GM19455 (cell line): ENCODE measurements around the gene E2F1.
"Not testable (repeated sequence)": the region's sequence is repeated elsewhere in the genome, so short reads cannot be mapped to it uniquely, and the experiment has no call there.

Experiments
- ATAC-seq: cut with Tn5 transposase; IDR thresholded peaks from one replicate; pipeline ENCODE4 v1.9.1; 2021; ENCODE audit not compliant: unreplicated experiment

E2F1 gene

DNA sequence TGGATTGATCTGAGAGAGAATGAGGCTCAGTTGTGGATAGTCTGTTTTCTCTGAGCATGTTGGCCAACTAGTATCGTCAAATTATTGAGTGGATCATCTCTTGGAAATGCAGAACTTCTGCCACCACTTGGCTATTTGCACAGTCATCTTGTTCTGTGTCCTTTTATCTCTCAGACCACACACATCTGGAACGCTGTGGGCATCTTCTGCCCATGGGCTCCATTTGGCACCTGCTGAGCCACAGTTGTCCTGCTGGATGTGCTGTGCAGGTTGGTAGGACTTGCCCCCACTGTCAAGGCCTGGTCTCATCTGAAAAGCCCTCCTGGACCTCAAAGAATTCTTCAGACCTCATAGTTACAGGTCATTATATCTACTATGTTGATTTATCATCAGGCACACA lies 40.8 kb downstream of the E2F1 start:
- ATAC-seq = no peak

DNA sequence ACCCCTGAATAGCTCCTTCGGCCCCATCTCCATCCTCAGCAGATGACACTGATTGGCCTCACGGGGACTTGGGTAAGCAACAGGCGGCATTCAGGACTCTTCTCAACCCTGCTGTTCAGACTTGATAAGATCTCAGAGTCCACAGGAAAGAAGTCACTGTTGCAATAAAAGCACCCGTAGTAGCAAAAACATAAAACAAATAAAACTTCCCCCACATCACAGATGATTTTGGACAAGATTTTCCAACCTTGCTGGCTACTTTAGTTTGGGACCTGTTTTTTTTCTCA lies 41.2 kb downstream of the E2F1 start:
- ATAC-seq = no peak

DNA sequence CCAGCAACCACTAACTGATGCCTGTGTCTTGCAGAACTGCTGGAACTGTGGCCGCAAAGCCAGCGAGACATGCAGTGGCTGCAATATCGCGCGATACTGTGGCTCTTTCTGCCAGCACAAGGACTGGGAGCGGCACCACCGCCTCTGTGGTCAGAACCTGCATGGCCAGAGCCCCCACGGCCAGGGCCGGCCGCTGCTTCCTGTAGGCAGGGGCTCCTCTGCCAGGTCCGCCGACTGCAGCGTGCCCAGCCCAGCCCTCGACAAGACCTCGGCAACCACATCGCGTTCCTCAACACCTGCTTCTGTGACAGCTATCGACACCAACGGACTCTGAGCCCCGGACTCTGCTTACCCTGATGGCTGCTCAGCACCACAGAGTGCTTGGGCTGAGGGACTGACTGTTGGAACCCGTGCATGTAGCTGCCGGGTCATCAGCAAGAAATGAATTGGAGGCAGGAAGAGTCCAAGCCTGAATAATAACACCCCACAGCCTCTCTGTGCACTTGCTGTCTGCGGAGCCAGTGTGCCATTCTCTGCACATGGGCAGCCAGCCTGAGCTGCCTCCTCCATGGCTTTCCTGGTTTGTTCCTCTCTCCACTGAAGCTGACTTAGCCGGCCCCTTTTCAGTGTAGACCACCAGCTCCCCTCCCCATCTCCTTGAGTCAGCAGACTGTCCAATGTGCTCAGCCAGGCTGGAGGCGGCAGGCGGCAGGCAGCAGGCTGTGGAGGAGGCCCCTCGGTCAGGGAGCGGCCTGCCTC lies 41.7 kb downstream of the E2F1 start:
- no peak for ATAC-seq

DNA sequence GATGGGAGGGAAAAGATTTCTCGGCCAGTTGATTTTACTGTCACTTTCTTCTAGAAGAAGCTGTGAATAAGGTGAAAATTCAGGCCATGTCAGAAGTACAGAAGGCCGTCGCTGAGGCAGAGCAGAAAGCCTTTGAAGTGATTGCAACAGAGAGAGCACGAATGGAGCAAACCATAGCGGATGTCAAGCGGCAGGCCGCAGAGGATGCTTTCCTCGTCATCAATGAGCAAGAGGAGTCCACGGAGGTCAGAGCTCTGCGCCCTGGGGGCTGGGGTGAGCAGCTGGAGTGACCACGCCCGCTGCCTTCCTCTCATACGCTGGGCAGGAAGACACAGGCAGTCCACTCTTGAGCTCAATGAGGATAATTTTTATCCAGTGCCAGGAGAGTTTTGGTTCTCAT lies 45.9 kb downstream of the E2F1 start:
- no peak for ATAC-seq

DNA sequence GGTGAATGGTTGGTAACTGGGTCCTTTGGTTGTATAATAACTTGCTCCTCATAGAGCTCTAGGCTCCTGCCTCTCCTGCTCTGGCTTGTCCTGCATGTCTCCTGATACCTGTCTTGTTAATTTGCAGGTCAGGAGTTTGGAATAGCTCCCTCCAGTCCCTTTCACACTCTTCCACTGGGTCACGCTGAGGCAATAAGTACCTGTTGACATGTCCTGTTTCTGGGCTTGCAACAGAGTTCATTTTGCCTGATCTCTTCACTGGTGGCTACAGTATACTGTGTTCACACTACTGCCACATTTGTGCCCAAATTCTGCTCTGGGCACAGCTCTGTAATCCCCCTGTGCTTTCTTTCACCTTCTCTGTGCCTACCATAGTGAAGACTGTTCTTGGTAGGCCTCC lies 49.4 kb downstream of the E2F1 start:
- ATAC-seq = no peak

DNA sequence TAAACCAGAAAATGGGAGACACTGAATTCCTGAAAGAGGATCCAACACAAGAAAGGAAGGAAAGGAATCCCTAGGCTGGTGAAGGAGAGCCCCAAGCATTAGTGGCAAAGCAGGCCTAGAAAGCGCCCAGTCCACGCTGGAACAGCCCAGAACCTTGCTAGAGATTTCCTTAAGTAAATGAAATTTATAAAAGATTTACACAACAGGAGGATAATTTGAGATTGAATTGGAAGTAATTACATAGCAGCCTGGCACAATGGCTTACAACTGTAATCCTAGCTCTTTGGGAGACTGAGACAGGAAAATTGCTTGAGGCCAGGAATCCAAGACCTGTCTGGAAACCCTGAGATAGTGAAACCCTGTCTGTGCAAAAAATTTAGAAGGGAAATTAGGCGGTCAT lies 50.8 kb downstream of the E2F1 start:
- ATAC-seq = no peak

DNA sequence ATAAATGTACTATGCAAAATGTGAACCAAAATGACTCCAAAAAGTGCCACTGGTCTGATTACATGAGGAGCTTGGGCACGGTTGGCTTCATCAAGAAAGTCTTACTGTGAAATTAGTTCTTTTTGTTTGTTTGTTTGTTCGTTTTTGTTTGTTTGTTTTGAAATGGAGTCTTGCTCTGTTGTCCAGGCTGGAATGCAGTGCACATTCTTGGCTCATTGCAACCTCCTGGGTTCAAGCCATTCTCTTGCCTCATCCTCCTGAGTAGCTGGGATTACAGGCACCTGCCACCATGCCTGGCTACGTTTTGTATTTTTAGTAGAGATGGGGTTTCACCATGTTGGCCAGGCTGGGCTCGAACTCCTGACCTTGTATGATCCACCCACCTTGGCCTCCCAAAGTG lies 54.3 kb downstream of the E2F1 start:
- not testable (repeated sequence) for ATAC-seq

DNA sequence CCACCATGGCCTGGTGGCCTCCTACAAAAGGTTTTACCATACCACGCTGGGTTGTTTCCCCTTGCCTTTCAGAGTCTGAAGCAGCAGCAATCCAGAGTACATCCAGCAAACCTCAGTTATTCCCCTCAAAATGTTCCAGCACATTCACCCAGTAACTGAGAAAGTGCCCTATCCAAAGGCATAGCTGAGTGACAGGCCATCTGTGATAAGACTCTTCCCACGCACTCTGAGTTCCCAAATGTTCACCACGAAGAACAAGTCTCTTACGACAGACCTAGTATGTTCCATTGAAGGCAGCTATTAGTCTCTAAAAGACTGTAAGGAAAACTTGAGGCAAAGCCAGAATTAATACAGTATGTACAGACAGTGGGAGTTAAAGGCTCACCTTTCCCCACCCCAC lies 55.7 kb downstream of the E2F1 start:
- no peak for ATAC-seq

DNA sequence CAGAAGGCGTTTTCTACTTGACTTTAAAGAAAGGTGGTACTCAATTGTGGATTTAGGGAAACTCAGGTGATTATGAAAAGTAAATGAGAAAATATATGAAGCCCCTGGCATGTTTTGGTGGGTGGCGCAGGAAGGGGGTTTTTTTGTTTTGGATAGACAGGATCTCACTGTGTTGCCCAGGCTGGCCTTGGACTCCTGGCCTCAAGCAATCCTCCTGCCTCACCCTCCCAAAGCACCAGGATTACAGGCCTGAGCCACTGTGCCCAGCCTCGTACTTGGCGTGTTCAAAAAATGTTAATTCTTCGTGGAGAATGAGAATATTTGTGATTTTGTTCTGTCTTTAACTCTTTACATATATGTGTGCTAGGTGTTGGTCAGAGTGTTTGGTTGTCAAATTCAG lies 56.2 kb downstream of the E2F1 start:
- no peak for ATAC-seq

DNA sequence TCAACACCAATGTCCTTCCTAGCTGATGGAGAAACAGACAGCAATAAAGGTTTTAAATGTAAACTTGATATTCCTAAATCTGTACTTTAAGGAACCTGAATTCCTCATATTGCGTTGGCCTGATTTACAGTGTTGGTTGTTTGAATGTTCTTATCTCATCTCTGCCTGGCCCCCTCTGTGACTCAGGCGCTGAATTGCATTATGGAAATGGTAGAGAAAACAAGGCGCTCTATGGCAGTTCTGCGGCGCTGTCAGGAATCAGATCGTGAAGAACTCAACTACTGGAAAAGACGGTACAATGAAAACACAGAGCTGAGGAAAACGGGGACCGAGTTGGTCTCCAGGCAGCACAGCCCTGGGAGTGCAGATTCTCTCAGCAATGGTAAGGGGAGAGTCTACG lies 56.7 kb downstream of the E2F1 start:
- ATAC-seq = no peak

DNA sequence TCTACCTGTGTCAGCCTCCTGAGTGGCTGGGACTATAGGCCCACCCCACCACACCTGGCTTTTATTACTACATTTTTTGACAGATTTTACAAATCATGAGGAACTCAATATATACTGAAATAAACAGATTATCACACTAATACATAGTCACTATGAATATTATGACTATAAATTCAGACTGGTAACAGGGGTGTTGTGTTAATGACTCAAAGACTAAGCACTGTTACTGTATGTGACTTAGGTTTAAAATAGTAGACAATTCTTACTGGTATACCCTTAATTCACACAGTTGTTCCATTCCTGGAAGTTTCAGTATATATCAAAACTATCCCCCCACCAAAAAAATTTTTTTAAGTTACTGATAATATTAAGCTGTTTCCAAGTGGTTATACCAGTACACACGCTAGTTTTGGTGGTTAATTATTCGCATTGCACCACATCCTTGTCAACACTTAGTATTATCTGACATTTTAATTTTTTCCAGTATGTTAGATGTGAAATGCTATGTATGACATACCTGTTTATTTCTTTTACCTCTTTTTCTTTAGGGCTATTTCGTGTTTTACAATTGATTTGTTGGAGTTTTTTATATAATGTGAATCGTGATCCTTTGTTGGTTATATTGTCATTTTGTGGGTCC lies 58.5 kb downstream of the E2F1 start:
- ATAC-seq = no peak

DNA sequence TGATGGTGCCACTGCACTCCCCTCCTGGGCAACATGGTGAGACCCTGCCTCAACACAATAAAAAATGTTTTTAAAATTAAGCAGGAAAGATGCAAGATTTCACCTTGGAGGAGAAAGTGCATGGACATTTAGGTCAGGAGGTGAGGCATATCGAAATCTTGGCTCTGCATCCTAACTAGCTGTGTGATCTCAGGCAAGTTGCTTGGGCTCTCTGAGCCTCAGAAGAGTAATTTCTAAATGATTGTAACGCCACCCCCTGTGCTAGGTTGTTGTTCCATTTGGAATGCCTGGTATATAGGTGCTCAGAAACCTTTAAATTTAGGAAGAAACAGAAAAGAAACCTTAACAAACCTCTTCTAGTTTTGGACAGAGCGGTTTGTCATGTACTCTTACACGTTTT lies 60.0 kb downstream of the E2F1 start:
- no peak for ATAC-seq
